ENCODE measurements around the gene CACNA1S.

GRCh38 chr1:201002510-201002909 lies 109.7 kb downstream of the CACNA1S start:
- TF ChIP-seq POLR2A (IDR thresholded peaks at IDR 0.05; ENCODE audit: low read depth, low read length), result no peak
- TF ChIP-seq POLR2AphosphoS5 (IDR thresholded peaks at IDR 0.05; ENCODE audit: low read depth, low read length), result no peak

All from GM12892 (cell line).